ENCODE data around the gene VTI1A. TPM values are rescaled to one million over a fixed set of nuclear protein-coding genes. Genes with fewer than 3 reads are reported as not detected.

The VTI1A gene
- total RNA-seq, 1 donor from 2014 or later: 28.7 TPM

DNA sequence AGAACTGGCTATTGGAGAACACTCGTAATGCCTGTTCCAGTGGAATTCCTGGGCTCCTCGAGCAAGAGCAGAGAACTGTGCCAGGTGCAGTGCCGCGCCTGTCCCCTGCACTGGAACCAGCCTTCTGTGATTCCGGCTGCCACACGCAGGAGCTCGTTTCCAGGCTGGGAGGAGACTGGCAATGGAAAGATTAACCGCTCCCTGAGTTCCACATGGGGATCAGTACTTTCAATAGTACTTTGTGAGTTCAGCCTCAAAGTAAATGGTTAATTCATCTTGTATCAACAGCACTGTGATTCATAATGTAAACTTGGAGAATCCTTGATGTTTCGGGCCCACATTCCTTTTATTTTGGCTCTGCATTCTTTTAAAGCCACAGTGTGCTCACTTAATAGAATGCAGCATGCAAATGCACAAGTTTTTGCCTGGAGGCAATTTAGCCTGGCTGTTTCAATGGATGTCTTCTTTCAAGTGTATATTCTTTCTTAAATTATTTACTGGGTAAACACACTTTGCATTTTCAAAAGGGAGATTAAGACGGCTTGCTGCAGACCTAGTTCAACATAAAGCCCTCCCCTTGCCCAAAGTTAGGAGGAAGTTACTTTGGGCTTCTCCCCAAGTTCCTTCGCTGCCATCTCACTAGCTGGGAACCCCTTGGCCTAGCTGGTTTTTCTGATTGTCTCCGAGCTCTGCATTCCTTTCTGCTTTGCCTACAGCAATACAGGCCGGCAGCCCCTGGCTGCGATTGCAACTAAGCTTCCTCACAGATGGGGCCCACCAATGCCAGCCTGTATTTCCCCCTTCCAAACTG lies 364.9 kb downstream of the VTI1A start:
- peak; percentile 98 for DNase-seq

DNA sequence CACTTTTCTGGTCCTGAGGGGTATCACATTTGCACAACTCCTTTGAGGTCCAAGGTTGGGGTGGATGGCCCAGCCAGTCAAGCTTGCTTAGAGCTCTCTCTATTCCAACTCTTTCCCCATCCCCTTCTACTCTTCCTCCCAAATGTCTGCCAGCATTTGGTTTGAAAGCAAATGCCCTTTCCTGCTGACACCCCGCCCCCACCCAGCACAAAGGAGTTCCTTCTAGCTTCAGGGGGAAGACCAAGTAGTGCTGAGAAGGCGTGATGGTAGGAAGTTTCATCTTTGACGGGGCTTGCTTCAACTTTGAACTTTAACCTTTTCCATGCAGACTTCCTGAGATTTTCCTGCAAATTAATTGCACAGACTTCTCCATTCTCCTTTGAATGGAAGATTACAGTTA lies 365.6 kb downstream of the VTI1A start:
- no peak for DNase-seq

- DNase-seq: no peak
Measured at GRCh38 chr10:112813866-112814591, 367.0 kb downstream of the VTI1A start.

DNA sequence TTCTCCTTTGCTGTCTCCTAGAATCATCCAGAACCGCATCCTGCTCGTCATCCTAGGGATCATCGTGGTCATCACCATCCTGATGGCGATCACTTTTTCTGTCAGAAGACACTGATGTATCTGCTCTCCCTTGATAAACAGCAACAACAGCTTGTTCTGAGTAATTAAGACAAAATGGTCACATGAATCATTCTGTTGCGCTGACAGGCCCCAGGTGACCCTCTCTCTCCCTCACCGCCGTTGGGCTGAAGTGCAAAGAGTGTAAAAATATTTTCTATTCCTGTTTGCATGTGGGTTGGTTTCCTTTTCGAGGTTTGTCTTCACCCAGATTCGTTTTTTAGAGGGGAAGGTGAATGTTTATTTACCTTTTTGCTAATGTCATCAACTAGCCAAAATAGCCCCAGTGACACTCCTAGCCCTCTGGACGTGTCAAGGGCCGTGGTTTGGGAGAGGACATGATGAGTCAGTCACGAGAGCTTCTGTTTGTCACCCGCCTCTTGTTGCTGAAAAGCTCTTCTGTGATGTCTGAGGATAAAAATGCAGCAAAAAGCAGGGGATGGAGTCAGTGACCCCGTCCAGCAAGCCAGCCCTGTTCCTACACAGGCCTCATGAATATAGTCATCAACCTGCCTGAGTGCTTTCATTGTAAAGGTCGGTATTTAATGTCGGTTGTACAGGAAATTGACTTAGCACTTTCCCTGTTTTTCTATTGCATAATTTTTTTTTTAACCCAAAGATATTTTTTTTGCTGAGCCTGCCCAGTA lies 368.4 kb downstream of the VTI1A start:
- DNase-seq: no peak

DNA sequence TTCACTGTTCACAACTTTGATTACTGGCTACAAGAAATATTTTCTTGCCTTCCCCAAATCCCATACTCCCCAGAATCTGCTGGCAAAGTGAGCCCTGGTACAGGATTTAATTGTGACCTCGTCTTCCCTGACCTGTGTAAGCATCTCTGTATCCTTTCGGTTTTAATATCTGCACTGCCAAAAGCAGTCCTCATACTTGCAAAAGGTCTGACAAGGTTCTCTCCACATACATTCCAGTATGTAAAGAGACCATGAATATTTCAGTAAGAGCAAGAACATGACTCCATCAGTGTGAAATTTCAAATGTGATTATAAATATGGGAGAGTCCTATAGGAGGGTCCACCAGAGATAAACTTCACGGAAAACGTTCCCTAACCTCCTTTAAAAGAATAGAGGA lies 369.0 kb downstream of the VTI1A start:
- no peak for DNase-seq

DNA sequence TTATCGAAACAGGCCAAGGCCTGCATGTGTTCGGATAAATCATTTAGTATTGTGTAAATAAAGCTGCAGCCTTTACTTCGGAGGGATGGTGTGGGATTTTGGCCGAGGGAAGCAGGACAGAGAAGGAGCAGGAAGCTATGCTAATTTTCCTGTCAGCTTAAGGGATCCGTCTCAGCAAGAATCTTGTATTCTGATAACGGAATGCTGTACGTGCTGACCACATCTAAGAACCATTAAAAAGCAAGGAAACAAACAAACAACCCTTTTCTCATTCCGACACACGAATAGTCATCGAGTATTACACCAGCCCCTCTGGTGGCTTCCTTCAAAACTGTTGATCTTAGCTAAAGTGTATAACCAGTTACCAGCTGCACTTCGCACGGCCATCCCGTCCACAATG lies 369.9 kb downstream of the VTI1A start:
- DNase-seq: no peak

- DNase-seq: no peak
Measured at GRCh38 chr10:112817981-112818777, 371.2 kb downstream of the VTI1A start.

- DNase-seq: no peak
Measured at GRCh38 chr10:112819231-112819630, 372.2 kb downstream of the VTI1A start.

DNA sequence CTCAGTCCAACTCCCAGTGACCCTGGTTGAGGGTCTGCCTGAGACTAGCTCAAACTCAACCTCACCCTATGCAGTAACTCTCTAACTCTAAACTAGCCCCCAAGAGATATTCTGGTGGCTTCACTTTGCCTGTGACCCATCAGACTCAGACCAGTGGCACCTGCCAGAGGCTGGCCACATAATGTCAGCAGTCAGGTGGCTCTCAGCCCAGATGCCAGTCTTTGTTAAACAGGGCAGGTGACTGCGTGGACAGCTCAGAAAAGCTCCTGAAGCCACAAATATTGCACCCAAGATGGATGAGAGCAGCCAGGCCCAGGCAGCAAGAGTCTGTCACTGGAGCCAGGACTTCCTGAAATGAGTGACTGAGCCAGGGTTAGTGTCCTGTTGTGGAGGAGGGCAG lies 373.3 kb downstream of the VTI1A start:
- no peak for DNase-seq

DNA sequence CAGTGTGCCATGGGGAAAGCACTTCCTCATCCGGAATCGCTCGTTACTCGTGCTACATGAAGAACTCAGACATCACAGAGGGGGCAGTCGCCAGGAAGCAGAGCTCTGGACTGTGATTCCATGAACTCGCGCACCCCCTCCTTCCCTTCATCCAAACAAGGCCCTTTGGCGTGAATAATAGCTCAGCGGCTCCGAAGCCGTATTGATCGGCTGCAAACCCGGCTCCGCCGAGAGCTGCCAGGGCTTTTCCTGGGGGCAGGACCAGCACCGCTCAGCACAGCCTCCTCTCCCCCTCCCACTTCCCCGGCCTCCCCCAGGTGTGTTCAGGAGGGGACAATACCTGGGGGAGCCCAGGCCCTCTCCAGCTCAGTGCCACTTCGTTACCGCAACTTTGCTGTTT lies 374.0 kb downstream of the VTI1A start:
- DNase-seq: no peak

DNA sequence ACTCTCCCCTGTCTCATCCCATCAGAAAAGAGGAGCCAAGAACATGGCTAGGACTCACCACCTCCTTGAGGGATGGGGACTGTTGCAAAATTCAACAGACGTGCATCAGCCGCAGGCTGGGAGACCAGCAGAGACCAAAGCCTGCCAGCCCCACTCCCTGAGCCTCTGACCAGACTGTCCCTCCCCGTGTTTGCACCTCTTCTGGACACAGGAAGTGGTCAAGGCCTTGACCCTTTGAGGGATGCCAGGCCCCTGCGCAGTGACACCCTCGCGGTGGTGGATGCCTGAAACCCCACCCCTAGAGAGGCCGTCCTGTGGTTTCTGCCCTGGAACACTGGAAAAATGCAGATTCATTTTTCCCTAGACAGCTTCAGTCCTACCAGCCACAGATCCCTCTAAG lies 374.6 kb downstream of the VTI1A start:
- no peak for DNase-seq

DNA sequence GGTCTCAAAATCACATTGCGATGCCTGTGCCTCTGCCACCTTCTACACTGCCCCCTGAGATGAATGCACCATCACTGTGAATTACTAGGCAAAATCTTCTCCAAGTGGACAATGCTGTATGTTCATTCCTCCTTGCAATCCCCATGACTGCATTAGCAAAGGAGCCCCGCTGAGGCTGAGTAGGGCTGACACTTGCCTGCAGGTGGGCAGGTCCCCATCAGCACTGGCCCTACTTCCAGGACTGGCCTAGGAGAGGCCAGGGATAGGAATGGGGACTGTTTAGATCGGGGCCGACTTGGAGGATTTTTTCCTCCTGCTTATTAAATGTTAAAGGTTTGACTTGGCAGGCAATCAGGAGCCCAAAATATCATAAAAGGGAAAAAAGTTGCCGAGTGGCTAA lies 376.0 kb downstream of the VTI1A start:
- no peak for DNase-seq

- DNase-seq: no peak
Measured at GRCh38 chr10:112823604-112824003, 376.6 kb downstream of the VTI1A start.

- DNase-seq: no peak
Measured at GRCh38 chr10:112826018-112826697, 379.1 kb downstream of the VTI1A start.

- DNase-seq: no peak
Measured at GRCh38 chr10:112827086-112827485, 380.1 kb downstream of the VTI1A start.

- no peak for DNase-seq
Measured at GRCh38 chr10:112827951-112828350, 380.9 kb downstream of the VTI1A start.

DNA sequence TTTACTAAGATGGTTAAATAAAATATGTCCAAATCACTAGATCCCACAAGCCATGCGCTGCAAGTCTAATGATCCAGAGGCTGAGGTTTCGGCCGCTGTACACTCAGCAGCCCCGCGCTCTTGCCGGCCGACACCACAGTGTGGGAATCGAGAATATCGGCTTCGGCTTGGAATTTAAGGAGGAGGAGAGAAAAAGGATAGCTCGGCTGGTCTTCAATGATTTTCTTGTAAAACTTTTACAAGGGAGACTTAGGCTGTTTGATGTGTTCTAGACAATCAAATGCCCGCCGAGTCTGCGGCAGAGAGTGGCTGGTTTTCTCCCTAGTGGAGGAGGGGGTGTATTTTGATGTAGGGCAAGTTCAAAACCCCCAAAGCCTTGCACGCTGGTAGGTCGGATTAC lies 384.8 kb downstream of the VTI1A start:
- DNase-seq: no peak

GRCh38 chr10:112832361-112832878 lies 385.4 kb downstream of the VTI1A start:
- DNase-seq: no peak

DNA sequence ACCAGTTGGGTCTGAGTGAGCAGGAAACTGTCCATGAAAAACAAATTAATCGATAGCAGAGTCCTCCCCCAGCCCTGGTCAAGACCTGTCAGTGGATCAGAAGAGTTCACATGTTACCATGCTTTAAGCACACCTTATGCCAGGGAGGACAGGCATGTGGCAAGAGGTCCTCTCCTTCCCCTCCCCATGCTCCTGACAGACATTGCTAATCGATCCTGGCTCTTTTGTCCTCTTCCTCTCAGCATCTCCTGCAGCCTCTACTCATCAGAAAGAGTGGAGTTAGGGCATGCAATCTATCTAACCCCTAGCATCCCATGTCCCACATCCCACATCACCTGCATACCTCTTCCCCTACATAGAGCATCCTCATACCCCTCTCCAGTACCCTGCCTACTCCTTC lies 385.9 kb downstream of the VTI1A start:
- DNase-seq: no peak

DNA sequence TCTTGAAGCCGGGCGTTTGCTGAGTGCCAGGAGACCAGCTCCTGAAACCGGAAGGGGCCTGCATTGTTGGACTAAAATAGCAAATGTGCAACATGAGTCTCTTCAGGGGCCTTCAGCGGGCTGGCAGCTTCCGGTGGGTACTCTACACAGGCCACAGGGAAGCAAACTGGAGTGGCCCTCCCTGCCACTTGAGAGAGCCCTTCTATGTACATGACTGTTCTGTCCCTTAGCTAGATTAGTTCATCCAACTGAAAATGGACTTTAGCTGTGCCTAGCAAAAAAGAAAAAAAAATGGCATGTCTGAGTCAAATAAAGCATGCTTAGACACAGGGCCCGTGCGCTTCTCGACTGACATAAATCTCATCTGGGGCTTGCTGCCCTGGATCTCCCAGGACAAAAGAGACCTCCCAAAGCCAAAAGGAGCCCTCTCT lies 387.8 kb downstream of the VTI1A start:
- DNase-seq: no peak

GRCh38 chr10:112835217-112835715 lies 388.3 kb downstream of the VTI1A start:
- DNase-seq: no peak
